CD14-positive monocyte (primary cell): ENCODE measurements around the gene SNRNP27. TPM values are rescaled to one million over a fixed set of nuclear protein-coding genes. Genes with fewer than 3 reads are reported as not detected.
A peak's percentile ranks its signal among the peaks of the same experiment; 100 is the strongest.

Source experiments
- DNase-seq, 3 donors: peaks; one replicate each; pipeline ENCODE4 v3.0.0-alpha.2; 2011 to 2022
- H2AFZ ChIP-seq: 2 replicates; pipeline ENCODE4 v1.6.0; 2012; ENCODE audit warnings: mild to moderate bottlenecking, low read depth, low read length, inconsistent platforms; ENCODE audit not compliant: insufficient read depth, poor library complexity, severe bottlenecking
- H3K27ac ChIP-seq, 2 donors: 1 replicate in 1 of 2; 2 replicates in 1 of 2; pipeline ENCODE4 v1.5.1; 2012 to 2013; ENCODE audit warnings: low read length in 2 of 2, control low read depth in 1 of 2, inconsistent platforms in 1 of 2, low read depth in 1 of 2, mild to moderate bottlenecking in 1 of 2
- H3K27me3 ChIP-seq, 2 donors: one replicate each; pipeline versions ENCODE4 v1.6.0 to v1.6.1; 2011 to 2013; ENCODE audit warnings: low read length in 2 of 2; ENCODE audit not compliant: control insufficient read depth in 2 of 2, insufficient read depth in 2 of 2
- H3K36me3 ChIP-seq, 2 donors: replicated peaks in 1 of 2; 1 replicate in 1 of 2; 2 replicates in 1 of 2; pipeline versions ENCODE4 v1.5.1 to v1.6.1; 2012 to 2013; ENCODE audit warnings: low read length in 2 of 2, control low read depth in 1 of 2, inconsistent platforms in 1 of 2, mild to moderate bottlenecking in 1 of 2; ENCODE audit not compliant: insufficient read depth in 2 of 2, control insufficient read depth in 1 of 2
- H3K4me1 ChIP-seq, 2 donors: 1 replicate in 1 of 2; 2 replicates in 1 of 2; pipeline versions ENCODE4 v1.5.1 to v1.6.1; 2012 to 2013; ENCODE audit warnings: low read length in 2 of 2, control low read depth in 1 of 2, inconsistent platforms in 1 of 2, mild to moderate bottlenecking in 1 of 2, moderate library complexity in 1 of 2; ENCODE audit not compliant: insufficient read depth in 2 of 2, control insufficient read depth in 1 of 2
- H3K4me2 ChIP-seq: replicated peaks from 2 replicates; pipeline ENCODE3; 2012; ENCODE audit warnings: low read length, moderate library complexity, mild to moderate bottlenecking; ENCODE audit not compliant: poor library complexity, severe bottlenecking; ENCODE audit errors: extremely low read depth
- H3K4me3 ChIP-seq, 3 experiments: fragments of 200-600 bp in 1 of 3; sonication (generic) in 1 of 3; replicated peaks in 1 of 3; 1 replicate in 2 of 3; 2 replicates in 1 of 3; pipeline ENCODE4 v1.5.1; 2011 to 2013; ENCODE audit warnings: low read length in 3 of 3, mild to moderate bottlenecking in 3 of 3, control low read depth in 2 of 3, low read depth in 2 of 3, inconsistent platforms in 1 of 3, moderate library complexity in 1 of 3
- H3K79me2 ChIP-seq: 2 replicates; pipeline ENCODE4 v1.6.0; 2012; ENCODE audit warnings: mild to moderate bottlenecking, control low read depth, inconsistent platforms, low read length, moderate library complexity; ENCODE audit not compliant: insufficient read depth
- H3K9ac ChIP-seq: 2 replicates; pipeline ENCODE4 v1.6.0; 2017; ENCODE audit warnings: low read length, mild to moderate bottlenecking; ENCODE audit not compliant: insufficient read depth, poor library complexity, severe bottlenecking
- H3K9me3 ChIP-seq, 2 donors: replicated peaks in 1 of 2; 1 replicate in 1 of 2; 2 replicates in 1 of 2; pipeline versions ENCODE4 v1.5.1 to v1.6.1; 2012 to 2013; ENCODE audit warnings: low read length in 2 of 2, control low read depth in 1 of 2; ENCODE audit not compliant: control insufficient read depth in 1 of 2, insufficient read depth in 1 of 2
- H4K20me1 ChIP-seq: 2 replicates; pipeline ENCODE4 v1.6.0; 2012; ENCODE audit warnings: mild to moderate bottlenecking, low read length, control low read depth, moderate library complexity; ENCODE audit not compliant: insufficient read depth
- H3K27ac Mint-ChIP-seq, 7 donors: one replicate each; pipeline ENCODE4 v1.8.0; 2020; ENCODE audit warnings: mild to moderate bottlenecking in 7 of 7, mixed read lengths in 7 of 7, moderate library complexity in 6 of 7, inconsistent platforms in 2 of 7
- H3K27me3 Mint-ChIP-seq, 3 donors: one replicate each; pipeline ENCODE4 v1.8.0; 2021 to 2022; ENCODE audit warnings: low read depth in 3 of 3, mild to moderate bottlenecking in 3 of 3, mixed read lengths in 3 of 3, moderate library complexity in 3 of 3, inconsistent platforms in 1 of 3
- H3K36me3 Mint-ChIP-seq, 2 donors: one replicate each; pipeline ENCODE4 v1.8.0; 2020; ENCODE audit warnings: mixed read lengths in 2 of 2, inconsistent platforms in 1 of 2, mild to moderate bottlenecking in 1 of 2
- H3K4me1 Mint-ChIP-seq: one replicate; pipeline ENCODE4 v1.8.0; 2020; ENCODE audit warnings: mild to moderate bottlenecking, mixed read lengths
- H3K4me3 Mint-ChIP-seq, 2 donors: one replicate each; pipeline ENCODE4 v1.8.0; 2020; ENCODE audit warnings: mild to moderate bottlenecking in 2 of 2, mixed read lengths in 2 of 2, moderate library complexity in 1 of 2
- H3K9me3 Mint-ChIP-seq, 7 donors: one replicate each; pipeline ENCODE4 v1.8.0; 2020 to 2022; ENCODE audit warnings: mixed read lengths in 7 of 7, mild to moderate bottlenecking in 6 of 7, moderate library complexity in 6 of 7, inconsistent platforms in 2 of 7
- CTCF ChIP-seq: fragments of 200-600 bp; IDR thresholded peaks from one replicate; pipeline ENCODE4 v1.8.0; 2022; ENCODE audit warnings: antibody characterized with exemption, mild to moderate bottlenecking
- WGBS: methylation state at CpG from one replicate; pipeline ENCODE4 v1.1.5; 2013; ENCODE audit warnings: missing lambda C conversion rate; ENCODE audit not compliant: insufficient coverage; 5-methylcytosine and 5-hydroxymethylcytosine counted together
- intact Hi-C, 2 donors: fragments of 100-400 bp; cut with micrococcal nuclease; formaldehyde crosslinking; loops; one replicate each; pipeline versions ENCODE4 v1.15.0 to v1.15.1; 2023
- polyA plus RNA-seq, 3 donors: library from polyadenylated mRNA; depleted of rRNA in 1 of 3; unstranded in 2 of 3; stranded (reverse) in 1 of 3; fragments of 300-500 nt in 2 of 3; fragments of >200 nt in 1 of 3; fragmentation: Illumina TruSeq in 2 of 3; gene quantifications; 1 replicate in 2 of 3; 2 replicates in 1 of 3; pipeline ENCODE4 v1.2.3, GENCODE V29; 2012 to 2021

The SNRNP27 gene
- polyA plus RNA-seq, 3 donors: 15.6 to 54.8 (median 47.4) TPM

- Mint-ChIP-seq H3K36me3 (peaks cover 30 to 48% of the 10 kb centered on the region in 2 donors), H3K4me1 (peaks cover 12% of the 10 kb centered on the region), H3K4me3 (no peak overlapping the region), H3K9me3 (no peaks in the 10 kb centered on the region), H3K27ac (peak overlapping the region in 3 of 7 donors; percentile 37 to 76 (median 71)), H3K27me3 (no peaks in the 10 kb centered on the region)
- H3K4me1 ChIP-seq: peaks cover 19 to 26% of the 10 kb centered on the region in 2 donors
- no peak overlapping the region for H2AFZ ChIP-seq
- no peaks in the 10 kb centered on the region for H3K9me3 ChIP-seq
- H3K79me2 ChIP-seq: peaks cover 26% of the 10 kb centered on the region
- DNase-seq: peak; percentile 50 to 67 (median 67)
- intact Hi-C loops: loop anchor here (5.0 kb wide), 5 partner anchors 35 to 390 kb away; partner anchors contain the start of genes FAM136A (in 2 of the 2), C2orf42 (in 1 of the 2) and PCBP1 (in 1 of the 2)
- no peak overlapping the region for H3K4me3 ChIP-seq
- no peak overlapping the region for H3K9ac ChIP-seq
- H3K27ac ChIP-seq: peak overlapping the region in 1 of 2 donors; percentile 15
- WGBS: no CpG with 5 or more reads among the region's 2 CpGs
- H3K27me3 ChIP-seq: no peaks in the 10 kb centered on the region
- TF ChIP-seq CTCF: peak; percentile 81
- H3K36me3 ChIP-seq: peaks cover 29 to 48% of the 10 kb centered on the region in 2 donors
- peaks cover 15% of the 10 kb centered on the region for H4K20me1 ChIP-seq
- H3K4me2 ChIP-seq: no peak overlapping the region
Observed at GRCh38 chr2:69911985-69912563, 18.3 kb downstream of the SNRNP27 start.

GRCh38 chr2:69914164-69914949 lies 20.6 kb downstream of the SNRNP27 start:
- peak; percentile 100 for DNase-seq
- Histone ChIP-seq H3K79me2 (peaks cover 49% of the 10 kb centered on the region), H4K20me1 (peaks cover 17% of the 10 kb centered on the region), H3K27me3 (no peaks in the 10 kb centered on the region), H3K4me2 (peak overlapping the region; percentile 70), H3K36me3 (peaks cover 20 to 36% of the 10 kb centered on the region in 2 donors), H2AFZ (peak overlapping the region; percentile 66), H3K9me3 (no peaks in the 10 kb centered on the region), H3K4me1 (peaks cover 37 to 49% of the 10 kb centered on the region in 2 donors), H3K9ac (peak overlapping the region; percentile 79), H3K4me3 (peak overlapping the region; percentile 17 to 98 (median 68)), H3K27ac (peak overlapping the region; percentile 92 to 97)
- H3K4me3 Mint-ChIP-seq: peak overlapping the region; percentile 86
- TF ChIP-seq CTCF: no peak
- intact Hi-C loops: loop anchor here (1.0 to 5.0 kb wide), 7 partner anchors 33 to 388 kb away; partner anchors contain the start of genes FAM136A (in 2 of the 2), C2orf42 (in 1 of the 2) and PCBP1 (in 1 of the 2)
- H3K4me1 Mint-ChIP-seq: peaks cover 29% of the 10 kb centered on the region
- peak overlapping the region; percentile 91 to 96 (median 95) for H3K27ac Mint-ChIP-seq
- under 1% methylated on average over 56 of the region's 56 CpGs for WGBS
- no peaks in the 10 kb centered on the region for H3K27me3 Mint-ChIP-seq
- peaks cover 30 to 47% of the 10 kb centered on the region in 2 donors for H3K36me3 Mint-ChIP-seq
- peaks cover 0 to 1% (median 0%) of the 10 kb centered on the region in 7 donors for H3K9me3 Mint-ChIP-seq
